SK-N-MC (cell line): ENCODE data around the gene CCDC71.

Experiments
- EZH2 ChIP-seq: fragments of 200-600 bp; sonication (generic); IDR thresholded peaks from one replicate; pipeline ENCODE4 v1.6.1; 2017; ENCODE audit warnings: antibody characterized with exemption
- FOXP2 ChIP-seq: optimal IDR thresholded peaks from 2 replicates; pipeline ENCODE3; 2011; ENCODE audit warnings: mild to moderate bottlenecking, moderate library complexity; ENCODE audit not compliant: insufficient read depth; ENCODE audit errors: extremely low read length, control extremely low read depth
- POLR2AphosphoS5 ChIP-seq: IDR thresholded peaks from 2 replicates; pipeline ENCODE4 v1.6.1; 2012; ENCODE audit warnings: mild to moderate bottlenecking, low read depth, low read length, borderline replicate concordance

DNA sequence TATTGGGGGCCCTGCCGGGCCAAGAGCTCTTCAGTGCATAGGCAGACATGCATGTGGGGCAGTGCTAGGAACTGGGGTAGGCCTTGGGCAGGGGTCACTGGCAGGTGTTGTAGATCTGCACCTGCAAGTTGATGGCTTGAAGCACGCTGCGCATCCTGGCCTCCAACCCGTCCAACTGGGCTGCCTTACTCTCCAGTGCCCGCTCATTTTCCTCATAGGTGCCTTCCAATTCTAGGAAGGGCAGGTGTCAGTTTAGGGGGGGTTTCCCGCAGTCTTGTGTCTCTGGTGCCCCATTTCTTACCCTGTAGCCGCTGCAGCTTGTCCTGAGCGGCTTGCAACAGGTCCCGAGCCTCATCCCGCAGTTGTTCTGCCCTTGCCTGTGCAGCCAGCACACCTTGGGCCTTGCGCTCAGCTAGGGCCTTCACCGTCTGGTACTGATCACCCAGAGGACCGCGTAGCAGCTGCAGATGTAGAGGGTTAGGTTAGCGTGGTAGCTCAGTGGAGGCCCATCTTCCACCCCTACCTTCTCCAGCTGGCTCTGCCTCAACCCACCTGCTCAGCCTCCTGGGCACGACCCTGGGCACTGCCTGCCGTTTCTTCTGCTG, 44.9 kb downstream of the CCDC71 start:
- TF ChIP-seq EZH2 (no peak), POLR2AphosphoS5 (no peak), FOXP2 (no peak)
